UCSD-AML1 (cell line): Measurements from ENCODE around the gene RABGAP1L.

ENCODE experiments used
- DNase-seq: peaks from one replicate; lab custom pipeline; 2025; ENCODE audit not compliant: unreplicated experiment; lab: John Stamatoyannopoulos, UW

RABGAP1L gene

GRCh38 chr1:174197088-174197487, 37.8 kb downstream of the RABGAP1L start:
- no peak for DNase-seq

GRCh38 chr1:174197547-174197946, 38.2 kb downstream of the RABGAP1L start:
- no peak for DNase-seq

- no peak for DNase-seq
Measured at GRCh38 chr1:174198202-174198601, 38.9 kb downstream of the RABGAP1L start.

- DNase-seq: no peak
Measured at GRCh38 chr1:174200746-174201145, 41.4 kb downstream of the RABGAP1L start.

- DNase-seq: no peak
Measured at GRCh38 chr1:174204697-174205308, 45.5 kb downstream of the RABGAP1L start.

GRCh38 chr1:174206148-174206836, 47.0 kb downstream of the RABGAP1L start:
- DNase-seq: no peak

GRCh38 chr1:174209347-174210187, 50.2 kb downstream of the RABGAP1L start:
- no peak for DNase-seq

- no peak for DNase-seq
Measured at GRCh38 chr1:174211486-174211885, 52.2 kb downstream of the RABGAP1L start.

- no peak for DNase-seq
Measured at GRCh38 chr1:174215766-174216165, 56.4 kb downstream of the RABGAP1L start.

GRCh38 chr1:174217248-174217647, 57.9 kb downstream of the RABGAP1L start:
- no peak for DNase-seq

- DNase-seq: no peak
Measured at GRCh38 chr1:174217787-174218574, 58.7 kb downstream of the RABGAP1L start.

GRCh38 chr1:174218983-174219382, 59.7 kb downstream of the RABGAP1L start:
- no peak for DNase-seq

- no peak for DNase-seq
Measured at GRCh38 chr1:174219606-174220370, 60.5 kb downstream of the RABGAP1L start.

- no peak for DNase-seq
Measured at GRCh38 chr1:174221681-174222080, 62.4 kb downstream of the RABGAP1L start.

- DNase-seq: no peak
Measured at GRCh38 chr1:174222166-174222949, 63.0 kb downstream of the RABGAP1L start.

- DNase-seq: no peak
Measured at GRCh38 chr1:174224641-174225040, 65.3 kb downstream of the RABGAP1L start.

GRCh38 chr1:174225499-174226204, 66.3 kb downstream of the RABGAP1L start:
- no peak for DNase-seq

GRCh38 chr1:174230399-174230798, 71.1 kb downstream of the RABGAP1L start:
- no peak for DNase-seq

GRCh38 chr1:174232761-174233160, 73.4 kb downstream of the RABGAP1L start:
- no peak for DNase-seq
